Measurements from ENCODE around the gene DYNC2H1.

The DYNC2H1 gene

GRCh38 chr11:103528596-103528995 is 419.4 kb downstream of the DYNC2H1 start:
- TF ChIP-seq CTCF (IDR thresholded peaks at IDR 0.05; ENCODE audit: low read depth, low read length, missing control alignments): no peak
- no peak for DNase-seq (ENCODE audit: low read depth)
- no peak overlapping the region for H3K4me3 ChIP-seq (ENCODE audit: low read depth, low read length)

GRCh38 chr11:103529181-103529684 is 420.0 kb downstream of the DYNC2H1 start:
- DNase-seq (ENCODE audit: low read depth): no peak
- TF ChIP-seq CTCF (IDR thresholded peaks at IDR 0.05; ENCODE audit: low read depth, low read length, missing control alignments): no peak
- no peak overlapping the region for H3K4me3 ChIP-seq (ENCODE audit: low read depth, low read length)
